ENCODE data around the gene LIN28B. TPM values are rescaled to one million over a fixed set of nuclear protein-coding genes. Genes with fewer than 3 reads are reported as not detected.

The LIN28B gene, protein sequence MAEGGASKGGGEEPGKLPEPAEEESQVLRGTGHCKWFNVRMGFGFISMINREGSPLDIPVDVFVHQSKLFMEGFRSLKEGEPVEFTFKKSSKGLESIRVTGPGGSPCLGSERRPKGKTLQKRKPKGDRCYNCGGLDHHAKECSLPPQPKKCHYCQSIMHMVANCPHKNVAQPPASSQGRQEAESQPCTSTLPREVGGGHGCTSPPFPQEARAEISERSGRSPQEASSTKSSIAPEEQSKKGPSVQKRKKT
- not detected in 2 replicates for total RNA-seq

DNA sequence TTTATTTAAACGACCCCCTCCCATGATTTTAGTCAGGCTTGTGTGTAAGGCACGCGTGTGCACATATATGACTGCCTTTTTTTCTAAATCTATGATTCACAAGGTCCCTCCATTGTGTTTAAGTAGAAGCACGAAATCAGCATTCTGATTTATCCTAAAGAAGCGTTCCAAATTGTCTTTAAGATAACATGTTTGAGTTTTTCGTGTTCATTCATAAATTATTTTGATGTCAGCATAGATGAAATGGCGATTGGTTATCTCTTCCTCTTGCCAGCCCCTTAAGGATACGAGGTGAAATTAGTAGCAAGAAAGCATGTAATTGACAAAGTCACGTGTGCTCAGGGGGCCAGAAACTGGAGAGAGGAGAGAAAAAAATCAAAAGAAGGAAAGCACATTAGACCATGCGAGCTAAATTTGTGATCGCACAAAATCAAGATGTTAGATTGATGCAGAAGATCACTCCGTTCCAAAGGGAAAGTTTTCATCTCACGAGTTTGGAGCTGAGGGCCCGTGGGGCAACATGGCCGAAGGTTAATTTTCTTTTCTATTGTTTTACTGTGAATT, at the start of gene LIN28B:
LIN28B (plus strand) TSS at position 377 of the 564 bp plus-strand sequence; CDS start at position 521, 144 bp downstream.

Other genes with a start within 250 kb of the LIN28B start
- 15.7 and 20.1 TPM in 2 replicates for gene HACE1, start 97.2 kb upstream of the LIN28B start, total RNA-seq
- 10.9 and 14.0 TPM in 2 replicates for gene POPDC3, start 222.9 kb downstream of the LIN28B start, total RNA-seq